Sigmoid colon (tissue), 7 donors: ENCODE results near the gene DMTF1. TPM values are rescaled to one million over a fixed set of nuclear protein-coding genes. Genes with fewer than 3 reads are reported as not detected.
A peak's percentile ranks its signal among the peaks of the same experiment; 100 is the strongest.

ENCODE experiments used
- DNase-seq: peaks from one replicate; pipeline ENCODE4 v3.0.0-alpha.2; 2019
- H3K27ac ChIP-seq, 4 donors: fragments of 200-600 bp; sonication (generic); one replicate each; pipeline ENCODE4 v1.5.1; 2016 to 2019; ENCODE audit warnings: mild to moderate bottlenecking in 1 of 4
- H3K27me3 ChIP-seq, 3 donors: fragments of 200-600 bp; sonication (generic); one replicate each; pipeline ENCODE4 v1.5.1; 2019; ENCODE audit warnings: mild to moderate bottlenecking in 1 of 3
- H3K36me3 ChIP-seq, 4 donors: fragments of 200-600 bp; sonication (generic); one replicate each; pipeline ENCODE4 v1.5.1; 2016 to 2019
- H3K4me1 ChIP-seq, 4 donors: fragments of 200-600 bp; sonication (generic); one replicate each; pipeline ENCODE4 v1.5.1; 2017 to 2019
- H3K4me3 ChIP-seq, 4 donors: fragments of 200-600 bp; sonication (generic); one replicate each; pipeline ENCODE4 v1.5.1; 2017 to 2019; ENCODE audit warnings: mild to moderate bottlenecking in 2 of 4, moderate library complexity in 1 of 4
- H3K9me3 ChIP-seq, 4 donors: fragments of 200-600 bp in 3 of 4; sonication (generic) in 3 of 4; one replicate each; pipeline versions ENCODE4 v1.5.1 to v1.6.1; 2013 to 2019
- CTCF ChIP-seq, 4 experiments: fragments of 450-650 bp in 3 of 4; fragments of 200-600 bp in 1 of 4; IDR thresholded peaks; one replicate each; pipeline ENCODE4 v1.5.1; 2016 to 2019; ENCODE audit warnings: antibody characterized with exemption in 4 of 4, mild to moderate bottlenecking in 3 of 4, moderate library complexity in 2 of 4
- EP300 ChIP-seq, 4 donors: sonication (generic); formaldehyde crosslinking; IDR thresholded peaks; one replicate each; pipeline ENCODE4 v1.6.1; 2017; ENCODE audit warnings: antibody characterized with exemption in 4 of 4
- POLR2A ChIP-seq, 2 donors: fragments of 450-650 bp; IDR thresholded peaks; one replicate each; pipeline ENCODE4 v1.6.1; 2016; ENCODE audit warnings: antibody characterized with exemption in 2 of 2, mild to moderate bottlenecking in 2 of 2, moderate library complexity in 2 of 2
- POLR2AphosphoS5 ChIP-seq, 4 donors: sonication (generic); formaldehyde crosslinking; IDR thresholded peaks; one replicate each; pipeline ENCODE4 v1.6.1; 2017; ENCODE audit warnings: antibody characterized with exemption in 4 of 4
- WGBS, 2 donors: extraction: QIAGEN DNeasy Blood & Tissue Kit; methylation state at CpG; one replicate each; pipeline ENCODE4 v1.1.7; 2013; 5-methylcytosine and 5-hydroxymethylcytosine counted together
- intact Hi-C: fragments of 100-400 bp; cut with DNase I; formaldehyde crosslinking; loops from one replicate; pipeline ENCODE4 v1.15.1; 2023
- polyA plus RNA-seq, 3 donors: library from polyadenylated mRNA; stranded (reverse); fragments of 200-250 nt; gene quantifications; one replicate each; pipeline ENCODE4 v1.2.3, GENCODE V29; 2013
- total RNA-seq, 4 donors: library from RNA; depleted of rRNA; stranded (reverse); fragments of >200 nt; gene quantifications; one replicate each; pipeline ENCODE4 v1.1.0, GENCODE V29; 2016
- donor health status: healthy with polysubstance abuse.
- donor health status: Bipolar disorder and iron deficiency.
- donor health status: healthy.

Gene DMTF1
- total and polyA plus RNA-seq, 7 donors, result 10.2 to 134 (median 69.9) TPM

- H3K9me3 ChIP-seq, result no peaks in the 10 kb centered on the region
- no peak for DNase-seq
- WGBS, 2 donors, result 2 to 6% methylated on average over 13 of the region's 13 CpGs
- peaks cover 0 to 42% (median 41%) of the 10 kb centered on the region in 4 donors for H3K4me1 ChIP-seq
- H3K36me3 ChIP-seq, result no peaks in the 10 kb centered on the region
- no peaks in the 10 kb centered on the region for H3K27me3 ChIP-seq
- H3K27ac ChIP-seq, result peak overlapping the region; percentile 92 to 97 (median 96)
- TF ChIP-seq POLR2A (IDR thresholded peaks at IDR 0.05) (no peak), POLR2AphosphoS5 (IDR thresholded peaks at IDR 0.05) (no peak), EP300 (IDR thresholded peaks at IDR 0.05) (no peak), CTCF (IDR thresholded peaks at IDR 0.05) (no peak)
- peak overlapping the region; percentile 68 to 85 (median 81) for H3K4me3 ChIP-seq
- intact Hi-C loops, result loop anchor here (2.0 to 10.0 kb wide), 4 partner anchors 67 to 726 kb away; partner anchors contain the start of genes CROT, DBF4, ELAPOR2 and SLC25A40
Measured at GRCh38 chr7:87151729-87152111, 533 bp upstream of the DMTF1 start.

GRCh38 chr7:87152897-87153641, 816 bp downstream of the DMTF1 start:
- intact Hi-C loops, result loop anchor here (2.0 to 10.0 kb wide), 4 partner anchors 66 to 724 kb away; partner anchors contain the start of genes CROT, DBF4, ELAPOR2 and SLC25A40
- DNase-seq, result peak; percentile 68

GRCh38 chr7:87154166-87154565, 1.9 kb downstream of the DMTF1 start:
- Histone ChIP-seq H3K36me3 (no peaks in the 10 kb centered on the region), H3K4me3 (peak overlapping the region in 3 of 4 donors; percentile 68 to 85 (median 84)), H3K27ac (peak overlapping the region; percentile 92 to 97 (median 96)), H3K27me3 (no peaks in the 10 kb centered on the region), H3K9me3 (no peaks in the 10 kb centered on the region), H3K4me1 (peaks cover 0 to 65% (median 49%) of the 10 kb centered on the region in 4 donors)
- WGBS, 2 donors, result 49 to 60% methylated on average over 2 of the region's 2 CpGs
- no peak for DNase-seq
- intact Hi-C loops, result loop anchor here (5.0 to 10.0 kb wide), 2 partner anchors 191 to 723 kb away; partner anchors contain the start of genes CROT, DBF4 and SLC25A40
- no peak for TF ChIP-seq EP300 (IDR thresholded peaks at IDR 0.05)
- TF ChIP-seq POLR2AphosphoS5 (IDR thresholded peaks at IDR 0.05), result no peak

More at GRCh38 chr7:87152897-87153641, 816 bp downstream of the DMTF1 start:
- TF ChIP-seq POLR2A (IDR thresholded peaks at IDR 0.05) (peak in 1 of 2 donors; percentile 12), CTCF (IDR thresholded peaks at IDR 0.05) (no peak)
- H3K27me3 ChIP-seq, result no peaks in the 10 kb centered on the region
- H3K36me3 ChIP-seq, result no peaks in the 10 kb centered on the region
- H3K4me3 ChIP-seq, result peak overlapping the region; percentile 68 to 85 (median 81)
- H3K9me3 ChIP-seq, result no peaks in the 10 kb centered on the region
- 0% methylated on average over 25 of the region's 25 CpGs for WGBS, 2 donors
- H3K4me1 ChIP-seq, result peaks cover 0 to 55% (median 49%) of the 10 kb centered on the region in 4 donors
- peak overlapping the region; percentile 92 to 97 (median 96) for H3K27ac ChIP-seq

GRCh38 chr7:87154569-87154968, 2.3 kb downstream of the DMTF1 start:
- peak overlapping the region in 2 of 4 donors; percentile 68 to 85 for H3K4me3 ChIP-seq
- peaks cover 0 to 69% (median 49%) of the 10 kb centered on the region in 4 donors for H3K4me1 ChIP-seq
- WGBS, 2 donors, result 43% methylated on average over 3 of the region's 3 CpGs
- TF ChIP-seq CTCF (IDR thresholded peaks at IDR 0.05) (no peak), EP300 (IDR thresholded peaks at IDR 0.05) (no peak), POLR2AphosphoS5 (IDR thresholded peaks at IDR 0.05) (no peak), POLR2A (IDR thresholded peaks at IDR 0.05) (no peak)
- no peaks in the 10 kb centered on the region for H3K36me3 ChIP-seq
- no peaks in the 10 kb centered on the region for H3K27me3 ChIP-seq
- DNase-seq, result no peak
- peak overlapping the region; percentile 92 to 97 (median 96) for H3K27ac ChIP-seq
- H3K9me3 ChIP-seq, result no peaks in the 10 kb centered on the region
- intact Hi-C loops, result loop anchor here (5.0 to 10.0 kb wide), 2 partner anchors 190 to 723 kb away; partner anchors contain the start of genes CROT, DBF4 and SLC25A40

GRCh38 chr7:87155788-87156187, 3.5 kb downstream of the DMTF1 start:
- TF ChIP-seq POLR2AphosphoS5 (IDR thresholded peaks at IDR 0.05) (no peak), POLR2A (IDR thresholded peaks at IDR 0.05) (no peak), CTCF (IDR thresholded peaks at IDR 0.05) (no peak), EP300 (IDR thresholded peaks at IDR 0.05) (no peak)
- Histone ChIP-seq H3K4me3 (peak overlapping the region in 1 of 4 donors; percentile 0), H3K27me3 (no peaks in the 10 kb centered on the region), H3K36me3 (no peaks in the 10 kb centered on the region), H3K4me1 (peaks cover 0 to 78% (median 48%) of the 10 kb centered on the region in 4 donors), H3K27ac (peak overlapping the region in 3 of 4 donors; percentile 31 to 97 (median 32)), H3K9me3 (no peaks in the 10 kb centered on the region)
- no peak for DNase-seq
- intact Hi-C loops, result loop anchor here (10.0 kb wide), 1 partner anchor 189 kb away; the partner anchor contains the start of gene CROT
- WGBS, 2 donors, result 66 to 78% methylated on average over 3 of the region's 3 CpGs
